Measurements from ENCODE around the gene PCBP3.

PCBP3 gene

GRCh38 chr21:45988366-45989347 lies 345.1 kb downstream of the PCBP3 start:
- Mint-ChIP-seq H3K9me3 (no peaks in the 10 kb centered on the region), H3K4me1 (no peaks in the 10 kb centered on the region), H3K27ac (no peak overlapping the region), H3K4me3 (no peak overlapping the region), H3K36me3 (peaks cover 2% of the 10 kb centered on the region), H3K27me3 (no peaks in the 10 kb centered on the region)

- H3K36me3 Mint-ChIP-seq, result peaks cover 2% of the 10 kb centered on the region
- no peaks in the 10 kb centered on the region for H3K27me3 Mint-ChIP-seq
- no peaks in the 10 kb centered on the region for H3K9me3 Mint-ChIP-seq
- H3K27ac Mint-ChIP-seq, result no peak overlapping the region
- H3K4me1 Mint-ChIP-seq, result no peaks in the 10 kb centered on the region
- no peak overlapping the region for H3K4me3 Mint-ChIP-seq
Measured at GRCh38 chr21:45989355-45990048, 346.0 kb downstream of the PCBP3 start.

DNA sequence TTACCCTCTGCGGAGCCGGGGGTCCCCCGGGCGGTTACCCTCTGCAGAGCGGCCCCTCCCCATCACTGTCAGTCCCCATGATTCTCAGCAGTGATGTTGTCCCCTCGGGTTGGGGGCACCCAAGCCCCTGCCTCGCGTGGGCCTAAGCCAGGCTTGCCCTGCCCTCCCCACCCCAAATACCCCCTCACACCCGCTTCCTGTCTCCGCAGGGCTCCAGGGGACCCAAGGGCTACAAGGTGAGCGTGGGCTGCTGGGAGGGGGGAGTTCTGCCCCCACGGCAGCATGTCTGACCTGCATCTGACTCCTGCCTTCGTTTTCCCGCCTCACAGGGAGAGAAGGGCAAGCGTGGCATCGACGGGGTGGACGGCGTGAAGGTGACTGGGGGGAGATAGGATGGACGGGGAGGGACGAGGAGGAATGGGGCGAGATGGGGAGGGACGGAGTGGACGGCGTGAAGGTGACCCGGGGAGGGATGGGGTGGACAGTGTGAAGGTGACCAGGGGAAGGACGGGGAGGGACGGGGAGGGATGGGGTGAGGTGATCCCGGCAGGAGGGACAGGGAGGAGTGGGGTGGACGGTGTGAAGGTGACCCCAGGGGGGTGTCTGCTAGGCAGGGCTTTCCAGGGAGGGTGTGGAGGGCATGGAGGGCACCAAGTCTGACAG lies 346.7 kb downstream of the PCBP3 start:
- no peaks in the 10 kb centered on the region for H3K9me3 Mint-ChIP-seq
- no peak overlapping the region for H3K4me3 Mint-ChIP-seq
- H3K36me3 Mint-ChIP-seq, result peaks cover under 1% of the 10 kb centered on the region
- H3K27me3 Mint-ChIP-seq, result no peaks in the 10 kb centered on the region
- no peak overlapping the region for H3K27ac Mint-ChIP-seq
- H3K4me1 Mint-ChIP-seq, result no peaks in the 10 kb centered on the region

- Mint-ChIP-seq H3K27ac (no peak overlapping the region), H3K4me3 (no peak overlapping the region), H3K9me3 (no peaks in the 10 kb centered on the region), H3K27me3 (no peaks in the 10 kb centered on the region), H3K4me1 (no peaks in the 10 kb centered on the region), H3K36me3 (no peaks in the 10 kb centered on the region)
Measured at GRCh38 chr21:45990741-45991605, 347.4 kb downstream of the PCBP3 start.

DNA sequence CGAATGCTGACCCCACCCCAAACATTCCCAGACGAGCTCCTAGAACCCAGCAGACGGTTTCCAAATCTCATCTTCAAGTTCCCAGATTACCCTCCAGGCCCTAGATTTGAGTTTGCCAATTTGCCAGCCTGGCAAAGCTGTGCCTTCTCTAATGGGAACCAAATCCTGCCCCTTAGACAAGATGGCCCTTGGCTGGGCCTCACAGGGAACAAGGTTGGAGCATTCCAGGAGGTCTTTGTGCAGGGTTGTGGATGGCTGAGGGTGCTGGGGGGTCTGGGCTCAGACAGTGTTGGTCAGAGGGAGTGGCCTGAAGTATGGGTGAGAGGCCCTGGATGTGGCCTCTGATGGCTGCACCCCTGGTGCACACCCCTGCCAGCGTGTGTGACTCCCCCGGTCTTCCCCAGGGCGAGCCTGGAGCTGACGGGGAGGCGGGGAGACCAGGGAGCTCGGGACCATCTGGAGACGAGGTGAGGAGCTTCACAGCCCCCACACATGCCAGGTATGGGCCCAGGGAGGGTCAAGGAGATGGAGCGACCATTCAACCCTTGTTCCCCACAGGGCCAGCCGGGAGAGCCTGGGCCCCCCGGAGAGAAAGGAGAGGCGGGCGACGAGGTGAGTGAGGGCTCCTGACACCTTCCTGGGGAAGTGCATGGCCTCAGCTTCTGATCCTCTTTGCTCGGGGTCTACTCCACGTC lies 348.2 kb downstream of the PCBP3 start:
- H3K4me3 Mint-ChIP-seq, result no peak overlapping the region
- no peak overlapping the region for H3K27ac Mint-ChIP-seq
- no peaks in the 10 kb centered on the region for H3K9me3 Mint-ChIP-seq
- H3K36me3 Mint-ChIP-seq, result no peaks in the 10 kb centered on the region
- H3K27me3 Mint-ChIP-seq, result no peaks in the 10 kb centered on the region
- H3K4me1 Mint-ChIP-seq, result no peaks in the 10 kb centered on the region
